ENCODE measurements around the gene BAMBI.

The BAMBI gene

GRCh38 chr10:28676326-28676967, 874 bp upstream of the BAMBI start:
- no peak for DNase-seq

GRCh38 chr10:28677888-28678686, 766 bp downstream of the BAMBI start:
- no peak for DNase-seq

DNA sequence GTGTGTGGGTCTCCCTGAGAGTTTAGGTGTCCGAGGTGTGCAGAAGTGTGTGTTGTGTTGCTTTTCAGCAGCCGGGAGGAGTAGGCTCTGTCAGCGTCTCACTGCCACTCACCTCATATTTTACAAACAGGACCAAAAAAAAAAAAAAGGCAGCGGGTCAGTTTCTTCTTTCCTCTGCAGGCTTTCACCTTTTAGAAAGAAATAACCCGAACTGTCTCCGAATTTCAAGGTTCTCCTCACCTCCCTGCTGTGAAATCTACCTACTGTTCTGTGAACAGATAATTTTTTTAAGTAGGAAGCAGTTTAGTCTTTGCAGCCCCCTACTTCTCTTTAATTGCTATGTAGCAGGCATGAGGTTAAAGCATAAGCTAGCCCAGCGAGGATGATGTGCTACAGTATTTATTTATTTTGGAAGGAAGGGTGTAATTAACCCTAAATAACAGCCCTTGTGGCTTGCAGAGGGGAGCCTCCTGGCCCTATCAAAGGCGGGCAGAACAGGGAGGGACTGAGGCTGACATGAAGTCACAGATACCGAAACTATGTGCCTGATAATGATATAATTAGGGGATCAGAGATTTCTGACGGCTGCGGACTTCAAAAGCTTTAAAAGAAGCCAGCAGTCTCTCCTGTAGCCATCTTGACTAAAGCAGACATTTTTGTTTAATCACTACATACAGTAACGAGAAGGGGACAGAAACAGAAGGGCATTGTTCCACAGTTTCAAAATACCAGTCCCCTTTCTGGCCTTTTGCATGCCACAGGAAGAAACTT, 1.6 kb downstream of the BAMBI start:
- DNase-seq: no peak

DNA sequence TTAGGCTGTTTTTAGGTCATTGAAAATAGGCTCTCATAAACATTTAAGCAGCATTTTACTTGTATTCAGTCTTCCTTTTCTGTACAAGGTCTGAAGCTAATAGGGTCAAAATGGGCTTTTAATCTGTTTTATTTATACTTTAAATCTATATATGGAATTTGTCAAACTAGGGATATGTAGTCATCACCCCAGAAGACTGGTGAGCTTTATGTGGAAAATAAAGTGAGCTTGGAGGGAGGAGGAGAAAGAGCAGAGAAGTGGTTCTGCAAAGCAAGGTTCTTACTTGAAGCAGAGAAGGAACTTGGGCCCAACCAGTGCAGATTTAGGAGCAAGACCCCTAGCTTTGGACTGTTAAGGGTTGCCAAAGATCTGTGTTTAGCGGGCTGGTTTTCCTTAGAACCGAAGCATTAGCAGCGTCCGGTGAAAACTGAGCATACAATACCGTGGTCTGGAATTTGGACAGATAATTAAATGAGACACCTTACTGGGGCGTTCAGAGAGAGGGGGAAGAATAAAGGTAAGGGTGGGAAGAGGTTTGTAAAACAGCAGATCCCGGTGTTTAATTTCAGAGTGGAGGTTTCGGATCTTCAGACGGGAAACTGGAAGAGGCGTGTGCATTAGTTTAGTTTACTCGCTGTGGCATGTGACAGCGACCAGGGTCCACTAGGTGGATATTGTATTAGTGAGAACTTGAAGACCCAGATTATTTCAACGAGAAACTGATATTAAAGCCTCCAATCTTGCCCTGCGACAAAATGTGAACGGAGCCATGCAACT, 2.4 kb downstream of the BAMBI start:
- no peak for DNase-seq

DNA sequence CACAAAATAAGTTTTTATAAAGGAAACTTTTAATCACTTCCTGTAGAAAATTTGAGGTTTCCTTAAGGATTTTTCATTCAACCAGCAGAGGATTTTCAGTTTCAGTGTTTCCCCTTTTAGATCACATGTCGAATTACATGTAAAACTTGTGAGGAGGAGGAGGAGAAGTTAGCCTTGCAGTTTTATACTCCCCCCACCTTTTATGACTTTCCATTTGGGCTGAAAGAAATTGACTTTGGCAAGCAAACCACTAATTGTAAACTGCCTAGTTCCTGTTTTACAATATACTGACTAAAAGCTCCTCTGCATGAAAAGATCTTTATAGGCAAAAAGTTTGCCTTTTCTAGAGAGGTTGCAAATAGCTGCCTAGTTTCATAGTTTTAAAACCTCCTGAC, 3.0 kb downstream of the BAMBI start:
- no peak for DNase-seq

DNA sequence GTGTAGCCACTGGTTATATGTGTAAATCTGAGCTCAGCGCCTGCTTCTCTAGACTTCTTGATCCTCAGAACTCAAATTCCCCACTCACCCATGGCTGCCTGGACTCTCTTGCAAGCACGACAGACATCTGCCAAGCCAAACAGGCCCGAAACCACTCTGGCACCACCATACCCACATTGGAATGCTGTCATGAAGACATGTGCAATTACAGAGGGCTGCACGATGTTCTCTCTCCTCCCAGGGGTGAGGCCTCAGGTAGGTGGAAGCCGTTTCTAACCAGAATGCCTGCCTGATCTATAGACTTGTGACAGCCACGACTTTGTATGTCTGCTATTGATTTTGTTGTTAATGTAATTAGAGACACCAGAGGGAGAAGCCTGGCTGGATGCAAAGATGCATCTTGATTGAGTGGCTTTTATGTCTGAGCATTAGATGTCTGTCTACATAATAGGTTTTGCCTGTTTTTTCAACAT, 4.0 kb downstream of the BAMBI start:
- DNase-seq: no peak

GRCh38 chr10:28681928-28682750, 4.8 kb downstream of the BAMBI start:
- no peak for DNase-seq

GRCh38 chr10:28684157-28684985, 7.0 kb downstream of the BAMBI start:
- DNase-seq: no peak

DNA sequence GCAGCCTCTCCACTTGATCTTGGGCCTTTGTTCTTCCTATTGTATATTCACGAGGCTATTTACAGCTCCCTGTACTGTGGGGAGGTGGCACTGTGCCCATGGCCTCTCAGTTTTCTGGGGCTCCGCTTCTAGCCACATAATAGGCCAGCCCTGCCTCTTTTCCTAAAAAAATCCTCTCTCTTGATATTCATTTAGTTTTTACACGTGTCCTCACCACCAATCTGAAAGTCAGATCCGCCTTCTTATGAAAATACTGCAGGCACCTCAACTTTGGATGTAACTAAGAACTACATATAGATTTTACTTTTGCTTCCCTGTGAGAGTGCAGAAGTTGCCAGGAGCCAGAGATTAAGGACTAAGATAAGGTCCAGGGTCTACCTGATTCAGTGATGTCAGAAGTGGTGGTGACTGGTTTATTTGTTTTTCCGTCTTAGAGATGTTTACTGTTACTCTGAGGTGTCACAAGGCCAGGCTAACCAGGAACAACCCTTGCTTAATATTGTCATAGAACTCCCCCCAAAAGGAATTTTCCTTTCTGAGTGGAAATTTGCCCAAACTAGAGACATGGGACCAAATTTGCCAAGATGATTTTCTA, 7.8 kb downstream of the BAMBI start:
- no peak for DNase-seq

DNA sequence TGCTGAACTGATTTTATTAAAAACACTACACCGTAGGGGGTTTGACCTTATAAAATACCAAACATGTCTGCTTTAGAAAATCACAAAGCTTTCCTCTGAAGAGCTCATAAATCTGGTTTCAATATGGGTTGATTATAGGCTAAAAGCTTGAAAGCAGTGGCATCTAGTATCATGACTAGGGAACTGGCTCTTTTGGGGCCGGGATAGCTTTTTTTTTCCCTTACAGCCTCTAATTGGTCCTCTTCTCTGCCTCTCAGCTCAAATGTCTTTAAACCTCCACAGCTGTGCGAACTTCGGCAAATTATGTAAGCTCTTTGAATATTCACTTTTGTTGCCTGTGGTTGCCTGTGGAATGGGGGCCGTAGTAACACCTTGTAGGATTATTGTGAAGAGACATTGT, 8.4 kb downstream of the BAMBI start:
- no peak for DNase-seq

GRCh38 chr10:28686835-28687682, 9.7 kb downstream of the BAMBI start:
- DNase-seq: no peak

DNA sequence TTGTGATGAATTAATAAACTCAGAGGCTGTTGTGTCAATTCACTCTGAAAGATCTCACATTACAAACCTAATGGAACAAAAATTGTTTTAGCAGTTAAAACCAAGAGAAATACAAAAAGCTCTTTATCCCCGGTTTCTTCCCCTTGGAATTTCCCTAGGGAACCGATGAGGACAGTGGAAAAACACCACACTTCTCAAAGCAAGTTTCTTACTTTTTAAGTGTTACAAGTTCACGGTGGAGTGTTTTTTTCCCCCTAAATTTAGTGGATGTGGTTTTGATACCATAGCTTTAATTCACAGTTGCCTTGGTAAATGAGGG, 10.3 kb downstream of the BAMBI start:
- no peak for DNase-seq

DNA sequence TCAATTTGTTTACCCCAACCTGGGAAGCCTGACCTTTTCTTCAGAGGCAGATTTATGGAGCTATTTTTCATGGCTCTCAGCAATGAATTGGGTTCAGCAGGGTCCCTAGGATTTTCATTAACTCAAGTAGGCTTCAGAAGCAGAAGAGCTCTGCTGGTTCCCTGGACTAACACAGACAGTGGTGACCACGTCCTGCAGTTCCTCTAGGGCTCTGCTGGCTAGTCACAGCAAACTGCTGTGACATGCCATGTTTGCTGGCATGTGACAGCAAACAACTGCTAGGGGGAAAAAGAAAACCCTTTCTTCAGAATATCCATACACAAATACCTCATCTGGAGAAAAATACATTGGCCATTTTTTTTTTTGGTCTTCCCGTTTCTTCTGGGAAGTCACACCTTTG, 13.2 kb downstream of the BAMBI start:
- DNase-seq: no peak

GRCh38 chr10:28691187-28691694, 13.9 kb downstream of the BAMBI start:
- DNase-seq: no peak

GRCh38 chr10:28692050-28692449, 14.7 kb downstream of the BAMBI start:
- DNase-seq: no peak

DNA sequence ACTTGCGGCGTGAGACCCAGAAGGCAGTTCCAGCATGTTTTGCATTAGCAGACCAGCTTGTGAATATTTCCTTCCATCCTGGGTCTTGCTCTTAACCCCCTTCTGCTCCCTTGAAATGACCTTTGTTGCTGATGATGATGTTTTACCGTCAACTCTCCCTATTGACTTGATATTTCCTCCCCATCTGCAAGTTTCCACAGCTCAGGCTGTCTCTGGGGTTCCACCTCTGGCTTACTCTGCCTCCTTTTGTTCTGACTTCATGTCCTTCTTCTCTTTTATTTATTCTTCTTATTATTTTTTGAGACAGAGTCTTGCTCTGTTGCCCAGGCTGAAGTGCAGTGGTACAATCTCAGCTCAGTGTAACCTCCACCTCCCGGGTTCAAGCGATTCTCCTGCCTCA, 17.2 kb downstream of the BAMBI start:
- no peak for DNase-seq

DNA sequence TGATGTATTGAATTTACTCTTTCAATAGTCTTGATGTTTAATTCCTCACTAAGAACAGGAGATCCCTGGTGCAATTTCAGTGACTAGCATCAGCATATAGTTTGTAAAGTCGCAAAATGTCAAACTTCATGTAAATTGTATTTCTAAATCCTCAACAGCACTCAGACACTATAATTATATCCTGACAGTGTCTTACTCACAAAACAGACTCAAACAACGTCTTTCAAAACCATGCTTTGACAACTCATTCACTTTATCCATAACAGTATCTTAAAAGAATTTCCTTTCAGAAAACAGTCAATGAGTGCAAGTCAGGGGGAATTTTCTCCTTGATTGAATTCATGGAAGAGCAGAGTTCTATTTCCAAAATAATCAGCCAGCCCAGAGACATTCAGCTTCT, 20.8 kb downstream of the BAMBI start:
- no peak for DNase-seq

GRCh38 chr10:28704464-28705161, 27.3 kb downstream of the BAMBI start:
- no peak for DNase-seq

GRCh38 chr10:28705472-28705871, 28.2 kb downstream of the BAMBI start:
- no peak for DNase-seq

Data from effector CD4-positive, alpha-beta T cell (primary cell).